Testis (tissue), 3 donors: ENCODE measurements around the gene LMOD2. TPM values are rescaled to one million over a fixed set of nuclear protein-coding genes. Genes with fewer than 3 reads are reported as not detected.
"Not testable (repeated sequence)": the region's sequence is repeated elsewhere in the genome, so short reads cannot be mapped to it uniquely, and the experiment has no call there.

Source experiments
- DNase-seq: peaks from one replicate; pipeline ENCODE4 v3.0.0-alpha.2; 2019
- H3K27ac ChIP-seq, 2 donors: fragments of 200-600 bp; sonication (generic); one replicate each; pipeline ENCODE4 v1.5.1; 2019
- H3K27me3 ChIP-seq: fragments of 200-600 bp; sonication (generic); one replicate; pipeline ENCODE4 v1.5.1; 2019
- H3K36me3 ChIP-seq: fragments of 200-600 bp; sonication (generic); one replicate; pipeline ENCODE4 v1.5.1; 2017; ENCODE audit warnings: low read depth; ENCODE audit errors: missing control alignments
- H3K4me1 ChIP-seq: fragments of 200-600 bp; sonication (generic); one replicate; pipeline ENCODE4 v1.5.1; 2019
- H3K4me3 ChIP-seq, 2 donors: fragments of 200-600 bp; sonication (generic); one replicate each; pipeline ENCODE4 v1.5.1; 2017 to 2019
- H3K9me3 ChIP-seq: fragments of 200-600 bp; sonication (generic); one replicate; pipeline ENCODE4 v1.5.1; 2017
- POLR2A ChIP-seq: fragments of 450-650 bp; IDR thresholded peaks from one replicate; pipeline ENCODE4 v1.6.1; 2017; ENCODE audit warnings: antibody characterized with exemption, mild to moderate bottlenecking, moderate library complexity
- WGBS, 2 donors: methylation state at CpG; one replicate each; pipeline ENCODE4 v1.1.5; 2018; 5-methylcytosine and 5-hydroxymethylcytosine counted together
- intact Hi-C: fragments of 100-400 bp; cut with DNase I; formaldehyde crosslinking; loops from one replicate; pipeline ENCODE4 v1.15.1; 2023; ENCODE audit warnings: low total_unique reads
- polyA plus RNA-seq: library from polyadenylated mRNA; stranded (reverse); fragments of 350-450 nt; fragmentation: Illumina TruSeq; extraction: RNeasy Lipid Tissue Mini Kit (QIAGEN cat#74804); gene quantifications from one replicate; pipeline ENCODE4 v1.2.3, GENCODE V29; 2014; ENCODE audit warnings: low read depth, low replicate concordance; ENCODE audit not compliant: insufficient read depth
- total RNA-seq, 2 donors: library from RNA; depleted of rRNA; stranded (reverse); fragments of >200 nt; gene quantifications; one replicate each; pipeline ENCODE4 v1.2.3, GENCODE V29; 2016
- TF ChIP-seq, protein P1 (sequence below), 3 experiments: fragments of 450-650 bp in 2 of 3; fragments of 200-600 bp in 1 of 3; sonication (generic) in 1 of 3; IDR thresholded peaks; one replicate each; pipeline ENCODE4 v1.5.1; 2016 to 2019; ENCODE audit warnings: antibody characterized with exemption in 3 of 3, mild to moderate bottlenecking in 2 of 3, moderate library complexity in 1 of 3

LMOD2 gene
- total and polyA plus RNA-seq, 3 donors from 2014 or later, result 0.19 to 3.6 (median 0.39) TPM

GRCh38 chr7:123629281-123629680, 26.4 kb upstream of the LMOD2 start:
- DNase-seq, result no peak
- TF ChIP-seq POLR2A, result no peak
- TF ChIP-seq, protein P1, sequence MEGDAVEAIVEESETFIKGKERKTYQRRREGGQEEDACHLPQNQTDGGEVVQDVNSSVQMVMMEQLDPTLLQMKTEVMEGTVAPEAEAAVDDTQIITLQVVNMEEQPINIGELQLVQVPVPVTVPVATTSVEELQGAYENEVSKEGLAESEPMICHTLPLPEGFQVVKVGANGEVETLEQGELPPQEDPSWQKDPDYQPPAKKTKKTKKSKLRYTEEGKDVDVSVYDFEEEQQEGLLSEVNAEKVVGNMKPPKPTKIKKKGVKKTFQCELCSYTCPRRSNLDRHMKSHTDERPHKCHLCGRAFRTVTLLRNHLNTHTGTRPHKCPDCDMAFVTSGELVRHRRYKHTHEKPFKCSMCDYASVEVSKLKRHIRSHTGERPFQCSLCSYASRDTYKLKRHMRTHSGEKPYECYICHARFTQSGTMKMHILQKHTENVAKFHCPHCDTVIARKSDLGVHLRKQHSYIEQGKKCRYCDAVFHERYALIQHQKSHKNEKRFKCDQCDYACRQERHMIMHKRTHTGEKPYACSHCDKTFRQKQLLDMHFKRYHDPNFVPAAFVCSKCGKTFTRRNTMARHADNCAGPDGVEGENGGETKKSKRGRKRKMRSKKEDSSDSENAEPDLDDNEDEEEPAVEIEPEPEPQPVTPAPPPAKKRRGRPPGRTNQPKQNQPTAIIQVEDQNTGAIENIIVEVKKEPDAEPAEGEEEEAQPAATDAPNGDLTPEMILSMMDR (IDR thresholded peaks at IDR 0.05), result no peak
- H3K4me1 ChIP-seq, result no peaks in the 10 kb centered on the region
- intact Hi-C loops, result no loop called here
- H3K4me3 ChIP-seq, result no peak overlapping the region
- H3K27ac ChIP-seq, result no peak overlapping the region
- no peaks in the 10 kb centered on the region for H3K9me3 ChIP-seq
- H3K36me3 ChIP-seq, result no peaks in the 10 kb centered on the region
- WGBS, 2 donors, result 80 to 90% methylated on average over 1 of the region's 1 CpG
- no peaks in the 10 kb centered on the region for H3K27me3 ChIP-seq

- WGBS, 2 donors, result 64 to 70% methylated on average over 2 of the region's 2 CpGs
- Histone ChIP-seq H3K36me3 (no peaks in the 10 kb centered on the region), H3K4me1 (no peaks in the 10 kb centered on the region), H3K4me3 (no peak overlapping the region), H3K9me3 (no peaks in the 10 kb centered on the region), H3K27ac (no peak overlapping the region), H3K27me3 (no peaks in the 10 kb centered on the region)
- DNase-seq, result no peak
- intact Hi-C loops, result no loop called here
- TF ChIP-seq, protein P1 (IDR thresholded peaks at IDR 0.05), result no peak
- TF ChIP-seq POLR2A, result no peak
These were observed 22.9 kb upstream of the LMOD2 start for GRCh38 chr7:123632808-123633207.

- H3K4me3 ChIP-seq, result no peak overlapping the region
- no peaks in the 10 kb centered on the region for H3K9me3 ChIP-seq
- H3K27me3 ChIP-seq, result no peaks in the 10 kb centered on the region
- no peaks in the 10 kb centered on the region for H3K4me1 ChIP-seq
- TF ChIP-seq, protein P1 (IDR thresholded peaks at IDR 0.05), result no peak
- TF ChIP-seq POLR2A, result no peak
- H3K27ac ChIP-seq, result no peak overlapping the region
- H3K36me3 ChIP-seq, result no peaks in the 10 kb centered on the region
- WGBS, 2 donors, result 75 to 84% methylated on average over 7 of the region's 7 CpGs
- no peak for DNase-seq
- intact Hi-C loops, result no loop called here
These were observed 22.1 kb upstream of the LMOD2 start for GRCh38 chr7:123633553-123633952.

- H3K4me1 ChIP-seq, H3K27ac ChIP-seq, H3K4me3 ChIP-seq, DNase-seq, H3K27me3 ChIP-seq, H3K36me3 ChIP-seq, H3K9me3 ChIP-seq, intact Hi-C loops: not testable (repeated sequence)
- WGBS, 2 donors, result 88 to 91% methylated on average over 2 of the region's 2 CpGs
These were observed 21.6 kb upstream of the LMOD2 start for GRCh38 chr7:123634011-123634573.

GRCh38 chr7:123635551-123636359, 19.9 kb upstream of the LMOD2 start:
- Histone ChIP-seq H3K27ac (no peak overlapping the region), H3K4me1 (no peaks in the 10 kb centered on the region), H3K9me3 (no peaks in the 10 kb centered on the region), H3K4me3 (no peak overlapping the region), H3K27me3 (no peaks in the 10 kb centered on the region), H3K36me3 (no peaks in the 10 kb centered on the region)
- intact Hi-C loops, result no loop called here
- TF ChIP-seq POLR2A, result no peak
- TF ChIP-seq, protein P1 (IDR thresholded peaks at IDR 0.05), result peak; percentile 9 to 45 (median 43)
- 38 to 56% methylated on average over 4 of the region's 4 CpGs for WGBS, 2 donors
- DNase-seq, result no peak
